Stimulated activated CD8-positive, alpha-beta memory T cell treated with anti-CD3 and anti-CD28 coated beads, Interleukin-12 subunit alpha, Interleukin-12 subunit beta, amount 100 ng/mL, for 24 hours (primary cell): ENCODE results near the gene C11orf71.

Experiments used
- DNase-seq: peaks from one replicate; pipeline ENCODE4 v3.0.0-alpha.2; 2020; ENCODE audit errors: extremely low read depth

The C11orf71 gene, protein sequence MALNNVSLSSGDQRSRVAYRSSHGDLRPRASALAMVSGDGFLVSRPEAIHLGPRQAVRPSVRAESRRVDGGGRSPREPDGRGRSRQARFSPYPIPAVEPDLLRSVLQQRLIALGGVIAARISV

GRCh38 chr11:114400216-114400914 lies at the start of gene C11orf71, which contains the start of gene RBM7:
TSS of gene C11orf71 (minus strand) at chr11:114400511. CDS start at chr11:114400331, 180 bp downstream.
TSS of gene RBM7 (plus strand) at chr11:114400666. CDS start at chr11:114400672, 6 bp downstream.
- peak; percentile 95 for DNase-seq

DNA sequence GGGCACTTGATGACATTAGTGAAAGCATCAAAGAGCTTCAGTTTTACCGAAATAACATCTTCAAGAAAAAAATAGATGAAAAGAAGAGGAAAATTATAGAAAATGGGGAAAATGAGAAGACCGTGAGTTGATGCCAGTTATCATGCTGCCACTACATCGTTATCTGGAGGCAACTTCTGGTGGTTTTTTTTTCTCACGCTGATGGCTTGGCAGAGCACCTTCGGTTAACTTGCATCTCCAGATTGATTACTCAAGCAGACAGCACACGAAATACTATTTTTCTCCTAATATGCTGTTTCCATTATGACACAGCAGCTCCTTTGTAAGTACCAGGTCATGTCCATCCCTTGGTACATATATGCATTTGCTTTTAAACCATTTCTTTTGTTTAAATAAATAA lies 49.5 kb upstream of the C11orf71 start:
- no peak for DNase-seq

DNA sequence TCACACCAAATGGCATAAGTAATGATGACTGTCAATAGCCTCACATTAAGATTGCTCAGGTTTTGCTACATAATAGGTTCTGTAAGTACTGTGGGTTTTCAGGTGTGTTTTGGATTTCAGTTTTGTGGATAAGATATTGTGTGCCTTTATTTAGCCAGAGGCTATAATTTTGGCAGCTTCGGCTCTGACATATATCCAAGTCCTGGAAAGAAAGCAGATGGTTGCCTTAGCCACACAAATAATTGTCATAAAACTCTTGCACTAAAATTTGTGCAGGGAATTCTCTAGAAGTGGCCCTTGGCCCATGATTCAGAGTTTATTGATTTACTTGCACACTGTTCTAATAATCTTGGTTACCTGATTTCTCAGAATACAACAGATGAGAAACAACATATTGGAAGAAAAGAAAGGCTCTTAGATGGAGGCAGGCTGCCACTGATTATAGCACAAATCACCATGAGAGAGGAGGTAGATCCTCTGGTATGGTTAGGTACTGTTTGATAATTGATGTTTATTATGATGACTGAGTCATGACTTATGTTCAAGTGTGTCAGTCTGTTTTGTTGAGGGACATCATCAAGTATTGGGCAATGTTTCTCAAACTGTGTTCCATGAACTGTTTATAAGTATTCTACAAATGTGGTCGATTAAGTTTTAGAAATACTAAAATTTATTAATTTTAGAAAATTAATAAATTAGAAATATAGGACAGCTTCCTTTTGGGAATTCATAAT lies 48.6 kb upstream of the C11orf71 start:
- DNase-seq: no peak

DNA sequence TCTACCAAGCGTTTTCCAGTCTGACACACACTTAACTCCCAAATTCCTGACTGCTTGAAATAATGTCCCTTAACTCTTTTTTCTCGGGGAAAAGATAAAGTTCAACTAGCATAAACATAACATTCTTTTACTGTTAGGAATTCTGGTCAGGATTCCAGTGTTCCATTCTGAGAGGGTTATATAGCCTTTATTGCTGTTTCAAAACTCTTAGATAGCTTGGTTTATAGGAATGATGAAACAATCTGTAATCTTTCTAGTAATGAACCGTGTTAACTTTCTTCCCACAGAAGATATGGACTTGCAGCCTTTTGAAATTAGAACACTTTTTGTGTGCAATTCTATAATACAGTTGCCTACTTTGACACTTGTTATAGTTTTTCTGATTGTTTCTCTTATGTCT lies 47.6 kb upstream of the C11orf71 start:
- DNase-seq: no peak

GRCh38 chr11:114447444-114447843 lies 47.1 kb upstream of the C11orf71 start:
- no peak for DNase-seq

GRCh38 chr11:114442536-114442935 lies 42.2 kb upstream of the C11orf71 start:
- DNase-seq: no peak

DNA sequence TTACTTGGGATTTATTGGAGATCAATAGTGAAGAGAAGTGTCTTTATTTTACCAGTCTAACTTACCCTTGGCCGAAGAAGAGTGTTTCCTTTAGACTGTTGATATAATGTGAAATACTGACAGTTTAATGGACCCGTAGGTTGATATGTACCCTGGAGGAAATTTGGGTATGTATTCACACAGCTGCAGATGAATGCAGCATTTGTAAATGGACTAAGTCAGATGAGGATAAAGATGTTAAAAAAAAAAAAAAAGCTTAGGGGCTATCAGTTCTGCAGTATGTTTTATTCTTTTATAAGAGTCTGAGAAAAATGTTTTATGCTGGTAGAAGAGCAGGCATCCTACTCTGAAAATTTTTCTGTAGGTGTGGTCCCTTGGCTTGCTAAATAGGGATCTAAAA lies 41.6 kb upstream of the C11orf71 start:
- DNase-seq: no peak

DNA sequence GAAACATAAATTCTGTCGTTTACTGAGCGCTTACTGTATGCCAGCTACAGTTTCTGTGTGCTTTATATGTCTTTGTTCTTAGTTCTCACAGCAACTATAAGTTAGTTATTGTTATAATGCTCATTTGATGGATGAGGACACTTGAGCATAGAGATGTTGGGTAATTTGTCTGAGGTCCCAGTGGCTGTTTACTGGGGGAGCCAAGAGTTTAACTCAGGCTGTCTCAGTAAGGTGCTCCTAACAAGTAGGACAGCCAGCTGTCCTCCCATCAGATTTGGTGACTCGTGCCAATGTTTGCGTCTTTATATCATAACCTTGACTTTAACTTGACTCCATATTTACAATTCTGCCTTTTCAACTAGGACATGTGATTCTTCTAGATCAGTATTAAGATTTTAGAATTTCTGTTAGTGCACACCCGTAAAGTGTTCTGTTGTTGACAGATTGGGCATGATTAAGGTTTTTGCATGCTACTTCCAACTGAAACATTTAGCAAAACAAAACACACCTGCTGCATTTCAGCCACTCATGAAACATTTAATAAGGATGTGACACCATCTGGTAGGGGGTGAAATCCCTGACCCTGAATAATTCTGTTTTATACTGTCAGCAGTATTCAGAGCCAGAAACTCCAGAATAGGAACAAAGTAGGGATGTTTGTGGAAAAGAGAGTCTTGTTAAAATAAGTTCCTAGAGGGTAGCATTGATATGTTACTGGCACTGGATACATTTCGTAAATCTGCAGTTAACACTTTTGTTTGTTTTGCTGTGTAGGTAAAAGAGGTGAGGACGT lies 40.9 kb upstream of the C11orf71 start:
- no peak for DNase-seq

DNA sequence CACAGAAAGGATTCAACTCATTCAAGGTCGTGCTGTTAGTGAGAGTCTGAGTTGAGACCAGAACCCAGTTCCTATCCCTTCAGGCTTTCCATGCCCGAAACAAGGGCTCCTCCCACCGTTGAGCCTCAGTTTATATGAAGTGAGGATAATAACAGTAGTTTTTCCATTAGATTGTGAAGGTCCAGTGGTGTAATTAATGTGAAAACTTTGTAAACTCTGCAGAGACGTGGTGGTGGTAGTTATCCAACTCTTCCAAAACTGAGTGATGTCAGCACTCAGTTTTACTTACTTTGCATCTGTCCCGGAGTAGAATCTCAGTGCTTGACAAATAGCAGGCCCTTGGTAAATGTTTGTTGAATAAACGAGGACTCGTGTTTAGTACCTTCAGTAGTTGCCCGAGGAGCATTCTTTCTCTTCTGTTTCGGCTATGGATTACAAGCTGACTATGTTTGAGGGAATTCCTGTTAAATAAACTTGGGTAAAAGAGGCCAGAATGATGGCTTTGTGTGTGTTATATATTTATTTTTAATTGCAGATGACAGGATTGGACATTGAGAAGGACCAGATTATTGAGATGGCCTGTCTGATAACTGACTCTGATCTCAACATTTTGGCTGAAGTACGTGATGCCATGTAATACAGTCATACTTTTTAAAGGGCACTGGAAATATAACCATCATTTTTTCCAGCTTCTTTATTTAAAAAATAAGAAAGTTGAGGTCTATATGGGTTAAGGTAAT lies 40.0 kb upstream of the C11orf71 start:
- no peak for DNase-seq

DNA sequence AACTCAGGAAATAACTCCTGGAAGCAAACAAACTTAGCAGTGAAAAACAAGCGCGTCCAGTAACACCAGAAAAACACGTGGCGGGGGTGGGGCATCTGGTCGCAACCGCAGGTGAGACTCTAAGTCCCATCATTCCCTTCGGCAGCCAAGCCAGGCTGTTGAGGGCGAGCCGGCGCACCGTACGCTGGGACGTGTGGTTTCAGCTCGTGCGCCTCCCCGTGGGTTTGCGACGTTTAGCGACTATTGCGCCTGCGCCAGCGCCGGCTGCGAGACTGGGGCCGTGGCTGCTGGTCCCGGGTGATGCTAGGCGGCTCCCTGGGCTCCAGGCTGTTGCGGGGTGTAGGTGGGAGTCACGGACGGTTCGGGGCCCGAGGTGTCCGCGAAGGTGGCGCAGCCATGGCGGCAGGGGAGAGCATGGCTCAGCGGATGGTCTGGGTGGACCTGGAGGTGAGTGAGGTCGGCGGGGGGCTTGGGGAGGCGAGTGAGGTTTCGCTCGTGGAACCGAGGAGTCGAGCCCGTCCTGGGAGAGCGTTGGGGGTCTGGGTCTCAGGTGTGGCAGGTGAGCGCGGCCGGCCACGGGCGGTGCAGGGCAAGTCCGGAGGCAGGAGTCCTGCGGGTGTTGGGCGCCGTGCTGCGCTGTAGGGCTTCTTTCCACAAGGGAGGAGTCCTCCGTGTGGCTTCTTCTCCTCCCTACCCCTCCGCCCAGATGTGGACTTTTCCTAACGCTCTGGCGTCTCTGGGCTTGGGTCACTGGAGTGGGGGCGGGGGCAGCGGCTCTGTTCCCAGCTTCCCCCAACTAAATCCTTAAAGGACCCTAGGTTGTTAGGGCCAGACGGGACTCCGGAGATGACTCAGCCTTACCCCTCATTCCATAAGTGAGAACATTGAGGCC lies 39.2 kb upstream of the C11orf71 start, which contains the start of gene REXO2:
Gene REXO2, plus strand, starts transcription at position 239 of the 892 bp plus-strand sequence. Its CDS starts 62 bp downstream, at position 301.
- DNase-seq: peak; percentile 92

GRCh38 chr11:114438303-114438702 lies 38.0 kb upstream of the C11orf71 start:
- no peak for DNase-seq

GRCh38 chr11:114433376-114433775 lies 33.1 kb upstream of the C11orf71 start:
- no peak for DNase-seq

GRCh38 chr11:114432893-114433292 lies 32.6 kb upstream of the C11orf71 start:
- no peak for DNase-seq

DNA sequence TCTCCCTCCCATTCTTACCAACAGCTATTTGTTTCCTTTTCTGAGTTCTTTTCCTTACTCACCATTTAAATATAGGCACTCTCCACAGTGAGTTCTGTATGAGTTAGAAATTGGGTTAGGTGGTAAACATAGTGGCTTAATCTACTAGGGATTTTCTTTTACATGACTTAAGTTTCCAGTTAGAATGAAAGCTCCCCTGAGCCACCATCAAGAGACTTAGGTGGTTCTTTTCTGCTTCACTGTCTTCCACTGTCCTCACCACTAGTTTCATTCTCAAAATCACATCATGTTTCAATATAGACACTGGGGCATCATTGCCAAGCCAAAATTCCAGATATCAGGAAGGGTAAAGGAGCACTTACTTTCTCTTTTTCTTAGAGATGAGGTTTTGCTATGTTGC lies 30.0 kb upstream of the C11orf71 start:
- no peak for DNase-seq

DNA sequence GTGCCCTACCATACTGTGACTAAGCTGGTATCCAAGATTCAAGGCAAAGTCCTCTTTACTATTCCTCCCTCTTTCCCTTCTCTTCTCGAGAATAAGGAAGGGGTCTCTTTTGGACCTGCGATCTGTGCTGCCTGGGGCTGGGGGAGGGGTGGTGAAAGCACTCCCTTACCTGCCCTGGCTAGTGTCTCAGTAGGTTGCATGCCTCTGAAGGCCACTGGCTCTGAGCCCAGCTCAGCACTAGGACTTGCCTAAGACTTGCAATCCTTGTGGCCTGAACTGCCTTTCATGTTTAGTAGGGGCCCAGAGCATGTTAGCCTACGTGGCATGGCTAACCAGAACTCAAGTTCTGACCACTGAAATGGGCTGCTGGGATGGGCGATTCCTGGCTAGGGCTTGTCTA lies 26.0 kb upstream of the C11orf71 start:
- DNase-seq: no peak

DNA sequence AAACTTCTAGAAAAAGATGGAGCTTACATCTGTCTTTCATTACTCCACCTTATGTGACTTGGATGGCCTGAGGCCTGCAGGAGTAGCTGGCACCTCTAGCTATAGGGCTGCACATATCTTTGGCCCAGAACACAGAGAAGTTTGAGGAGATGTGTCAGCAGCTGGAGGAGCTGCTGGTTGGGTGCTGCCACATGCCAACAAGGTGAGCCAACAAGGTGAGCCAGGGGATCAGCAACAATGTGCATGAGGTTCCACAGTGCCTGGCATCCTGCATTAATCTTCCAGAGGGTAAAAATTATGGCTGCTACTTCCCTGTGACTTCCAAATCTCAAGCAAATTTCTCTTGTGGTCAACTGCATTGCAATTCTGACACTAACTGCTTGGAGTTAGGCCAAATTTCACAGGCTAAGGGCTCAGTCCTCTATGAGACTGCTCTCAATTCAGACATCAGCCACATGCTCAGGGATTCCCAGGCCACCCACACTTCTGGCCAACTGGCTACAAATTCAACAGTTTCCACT lies 16.2 kb upstream of the C11orf71 start:
- DNase-seq: no peak

GRCh38 chr11:114413958-114414357 lies 13.6 kb upstream of the C11orf71 start:
- no peak for DNase-seq

- DNase-seq: no peak
Observed at GRCh38 chr11:114412946-114413345, 12.6 kb upstream of the C11orf71 start.

DNA sequence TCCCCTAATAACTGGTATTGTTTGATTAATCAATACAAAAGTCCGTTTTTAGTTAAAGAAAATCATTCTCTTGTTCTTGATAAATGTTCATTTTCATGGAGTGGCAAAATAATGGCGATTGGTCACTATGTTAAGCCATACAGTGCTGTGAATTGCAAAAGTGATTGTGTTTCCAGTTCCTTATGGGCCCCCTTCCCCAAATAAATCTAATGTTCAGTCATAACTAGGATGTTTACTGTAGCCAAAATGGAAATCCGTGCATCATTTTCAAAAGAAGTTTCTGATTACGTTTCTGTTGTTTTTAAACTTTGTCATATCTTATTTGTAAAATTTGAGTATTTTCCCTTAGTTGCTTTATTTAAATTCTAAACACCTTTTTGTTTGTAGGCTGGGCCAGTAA lies 1.0 kb upstream of the C11orf71 start:
- no peak for DNase-seq

- DNase-seq: no peak
Observed at GRCh38 chr11:114400915-114401223, 558 bp upstream of the C11orf71 start.
